Measurements from ENCODE around the gene LRCH1. TPM values are rescaled to one million over a fixed set of nuclear protein-coding genes. Genes with fewer than 3 reads are reported as not detected.
A peak's percentile ranks its signal among the peaks of the same experiment; 100 is the strongest.

The LRCH1 gene
- total and polyA plus RNA-seq, 2 experiments from 2014 or later, result 3.9 to 9.2 TPM

GRCh38 chr13:46603165-46603603 is 50.2 kb downstream of the LRCH1 start:
- TF ChIP-seq CTCF (conservative IDR thresholded peaks at IDR 0.05; ENCODE audit: low read depth in 2 of 2), result peak; percentile 61 to 65
- TF ChIP-seq NANOG (IDR thresholded peaks at IDR 0.05; ENCODE audit: borderline replicate concordance), result no peak
- no peak for TF ChIP-seq EZH2 (IDR thresholded peaks at IDR 0.05; ENCODE audit: low read depth, unreplicated experiment)
- no peak for TF ChIP-seq STAT1 (IDR thresholded peaks at IDR 0.05; ENCODE audit: unreplicated experiment)
- H3K9me2 ChIP-seq (ENCODE audit: insufficient read depth), result no peaks in the 10 kb centered on the region
- H4K20me1 ChIP-seq (replicated peaks; ENCODE audit: insufficient read depth), result no peaks in the 10 kb centered on the region; the same call in 1 of the 2 replicates
- no peak overlapping the region for H3K27ac ChIP-seq (ENCODE audit: low read depth)
- H3K27me3 ChIP-seq (ENCODE audit: insufficient read depth), result no peaks in the 10 kb centered on the region
- Mint-ChIP-seq H3K27me3 (ENCODE audit: insufficient read depth, low read depth, poor library complexity) (peaks cover 6% of the 10 kb centered on the region), H3K36me3 (ENCODE audit: low read depth) (peaks cover 4% of the 10 kb centered on the region; the same call in 1 of the 3 replicates), H3K4me1 (peaks cover 14% of the 10 kb centered on the region), H3K4me3 (no peak overlapping the region), H3K9me3 (no peaks in the 10 kb centered on the region), H3K27ac (peak overlapping the region; percentile 58)
- H3K36me3 ChIP-seq (ENCODE audit: insufficient read depth), result no peaks in the 10 kb centered on the region
- peak; percentile 55 for DNase-seq (ENCODE audit: low spot score)
- H2AFZ ChIP-seq, result no peak overlapping the region
- peaks cover 57% of the 10 kb centered on the region for H3K79me2 ChIP-seq (replicated peaks; ENCODE audit: insufficient read depth)
- no peaks in the 10 kb centered on the region for H3F3A ChIP-seq (replicated peaks; ENCODE audit: low read depth)
- peak; percentile 67 for ATAC-seq
- H3K4me3 ChIP-seq, result no peak overlapping the region
- H3K4me2 ChIP-seq, result no peak overlapping the region
- peaks cover 9% of the 10 kb centered on the region for H3K4me1 ChIP-seq (ENCODE audit: insufficient read depth)

GRCh38 chr13:46604226-46604990 is 51.4 kb downstream of the LRCH1 start:
- Histone ChIP-seq H3K4me3 (no peak overlapping the region), H3F3A (replicated peaks; ENCODE audit: low read depth) (no peaks in the 10 kb centered on the region), H3K36me3 (ENCODE audit: insufficient read depth) (no peaks in the 10 kb centered on the region), H2AFZ (no peak overlapping the region), H3K9me2 (ENCODE audit: insufficient read depth) (no peaks in the 10 kb centered on the region), H3K79me2 (replicated peaks; ENCODE audit: insufficient read depth) (peaks cover 70% of the 10 kb centered on the region), H3K4me1 (ENCODE audit: insufficient read depth) (peaks cover 13% of the 10 kb centered on the region), H3K27ac (ENCODE audit: low read depth) (no peak overlapping the region), H4K20me1 (replicated peaks; ENCODE audit: insufficient read depth) (no peaks in the 10 kb centered on the region; the same call in 1 of the 2 replicates), H3K4me2 (no peak overlapping the region), H3K27me3 (ENCODE audit: insufficient read depth) (no peaks in the 10 kb centered on the region)
- H3K27me3 Mint-ChIP-seq (ENCODE audit: insufficient read depth, low read depth, poor library complexity), result peaks cover 6% of the 10 kb centered on the region
- ATAC-seq (no peak), DNase-seq (ENCODE audit: low spot score) (no peak)
- no peak overlapping the region for H3K27ac Mint-ChIP-seq
- H3K36me3 Mint-ChIP-seq (ENCODE audit: low read depth), result no peaks in the 10 kb centered on the region
- no peaks in the 10 kb centered on the region for H3K9me3 Mint-ChIP-seq
- H3K4me3 Mint-ChIP-seq, result no peak overlapping the region
- H3K4me1 Mint-ChIP-seq, result peaks cover 18% of the 10 kb centered on the region
- TF ChIP-seq ZNF114 (CRISPR knock-in tag; IDR thresholded peaks at IDR 0.05) (no peak), EZH2 (IDR thresholded peaks at IDR 0.05; ENCODE audit: low read depth, unreplicated experiment) (no peak), CREB1 (CRISPR knock-in tag; IDR thresholded peaks at IDR 0.05; ENCODE audit: low read depth) (no peak), ETS1 (IDR thresholded peaks at IDR 0.05) (no peak), CTCF (conservative IDR thresholded peaks at IDR 0.05; ENCODE audit: low read depth in 2 of 2) (no peak), POLR2AphosphoS5 (IDR thresholded peaks at IDR 0.05; ENCODE audit: low read depth) (no peak), EZH2phosphoT487 (IDR thresholded peaks at IDR 0.05; ENCODE audit: unreplicated experiment) (no peak), JUNB (IDR thresholded peaks at IDR 0.05; ENCODE audit: unreplicated experiment) (no peak), NANOG (IDR thresholded peaks at IDR 0.05; ENCODE audit: borderline replicate concordance) (no peak), ZNF331 (CRISPR knock-in tag; IDR thresholded peaks at IDR 0.05; ENCODE audit: low read depth) (no peak), STAT1 (IDR thresholded peaks at IDR 0.05; ENCODE audit: unreplicated experiment) (no peak)
- TF ChIP-seq, protein P1, sequence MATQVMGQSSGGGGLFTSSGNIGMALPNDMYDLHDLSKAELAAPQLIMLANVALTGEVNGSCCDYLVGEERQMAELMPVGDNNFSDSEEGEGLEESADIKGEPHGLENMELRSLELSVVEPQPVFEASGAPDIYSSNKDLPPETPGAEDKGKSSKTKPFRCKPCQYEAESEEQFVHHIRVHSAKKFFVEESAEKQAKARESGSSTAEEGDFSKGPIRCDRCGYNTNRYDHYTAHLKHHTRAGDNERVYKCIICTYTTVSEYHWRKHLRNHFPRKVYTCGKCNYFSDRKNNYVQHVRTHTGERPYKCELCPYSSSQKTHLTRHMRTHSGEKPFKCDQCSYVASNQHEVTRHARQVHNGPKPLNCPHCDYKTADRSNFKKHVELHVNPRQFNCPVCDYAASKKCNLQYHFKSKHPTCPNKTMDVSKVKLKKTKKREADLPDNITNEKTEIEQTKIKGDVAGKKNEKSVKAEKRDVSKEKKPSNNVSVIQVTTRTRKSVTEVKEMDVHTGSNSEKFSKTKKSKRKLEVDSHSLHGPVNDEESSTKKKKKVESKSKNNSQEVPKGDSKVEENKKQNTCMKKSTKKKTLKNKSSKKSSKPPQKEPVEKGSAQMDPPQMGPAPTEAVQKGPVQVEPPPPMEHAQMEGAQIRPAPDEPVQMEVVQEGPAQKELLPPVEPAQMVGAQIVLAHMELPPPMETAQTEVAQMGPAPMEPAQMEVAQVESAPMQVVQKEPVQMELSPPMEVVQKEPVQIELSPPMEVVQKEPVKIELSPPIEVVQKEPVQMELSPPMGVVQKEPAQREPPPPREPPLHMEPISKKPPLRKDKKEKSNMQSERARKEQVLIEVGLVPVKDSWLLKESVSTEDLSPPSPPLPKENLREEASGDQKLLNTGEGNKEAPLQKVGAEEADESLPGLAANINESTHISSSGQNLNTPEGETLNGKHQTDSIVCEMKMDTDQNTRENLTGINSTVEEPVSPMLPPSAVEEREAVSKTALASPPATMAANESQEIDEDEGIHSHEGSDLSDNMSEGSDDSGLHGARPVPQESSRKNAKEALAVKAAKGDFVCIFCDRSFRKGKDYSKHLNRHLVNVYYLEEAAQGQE (IDR thresholded peaks at IDR 0.05; ENCODE audit: unreplicated experiment), result no peak
